Nephron progenitor cell (in vitro differentiated cells): Measurements from ENCODE around the gene SNORC.

ENCODE experiments used
- DNase-seq: peaks from one replicate; pipeline ENCODE4 v3.0.0; 2021
- H3K27ac Mint-ChIP-seq: 2 replicates; pipeline ENCODE4 v1.8.0; 2021; ENCODE audit warnings: mild to moderate bottlenecking, moderate library complexity, mixed read lengths
- H3K27me3 Mint-ChIP-seq: 2 replicates; pipeline ENCODE4 v1.8.0; 2021; ENCODE audit warnings: mild to moderate bottlenecking, low read depth, mixed read lengths; ENCODE audit not compliant: poor library complexity
- H3K36me3 Mint-ChIP-seq: 2 replicates; pipeline ENCODE4 v1.8.0; 2021; ENCODE audit warnings: low read depth, mixed read lengths
- H3K4me1 Mint-ChIP-seq: 2 replicates; pipeline ENCODE4 v1.8.0; 2021; ENCODE audit warnings: mixed read lengths
- H3K4me3 Mint-ChIP-seq: 2 replicates; pipeline ENCODE4 v1.8.0; 2021; ENCODE audit warnings: mild to moderate bottlenecking, moderate library complexity, mixed read lengths
- H3K9me3 Mint-ChIP-seq: 2 replicates; pipeline ENCODE4 v1.8.0; 2021; ENCODE audit warnings: mild to moderate bottlenecking, moderate library complexity, mixed read lengths
- TF ChIP-seq, protein P1 (sequence below): fragments of 200-600 bp; sonication (generic); IDR thresholded peaks from 2 replicates; pipeline ENCODE4 v1.5.0; 2021; ENCODE audit warnings: antibody characterized with exemption

Gene SNORC

DNA sequence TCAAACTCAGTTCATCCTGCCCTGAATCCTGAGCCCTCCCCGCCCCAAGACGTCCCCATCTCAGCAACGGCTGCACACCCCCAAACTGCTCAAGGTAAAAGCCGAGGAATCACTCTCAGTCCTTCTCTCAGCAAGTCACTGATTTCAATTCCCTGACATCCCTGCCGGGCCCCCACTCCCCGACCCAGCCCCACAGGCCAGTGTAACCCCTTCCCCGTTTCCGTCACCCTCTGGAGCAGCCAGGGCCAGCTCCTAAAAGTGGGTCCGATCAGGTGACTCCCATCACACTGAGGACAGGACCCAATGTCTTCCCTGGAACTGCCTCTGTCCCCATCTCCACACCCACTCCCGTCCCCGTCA, 20.5 kb downstream of the SNORC start:
- H3K27me3 Mint-ChIP-seq = peaks cover 9% of the 10 kb centered on the region
- peak overlapping the region; percentile 32 for H3K4me3 Mint-ChIP-seq
- DNase-seq = no peak
- H3K36me3 Mint-ChIP-seq = no peaks in the 10 kb centered on the region
- peaks cover 38% of the 10 kb centered on the region for H3K4me1 Mint-ChIP-seq
- no peaks in the 10 kb centered on the region for H3K9me3 Mint-ChIP-seq
- H3K27ac Mint-ChIP-seq = no peak overlapping the region
- TF ChIP-seq, protein P1, sequence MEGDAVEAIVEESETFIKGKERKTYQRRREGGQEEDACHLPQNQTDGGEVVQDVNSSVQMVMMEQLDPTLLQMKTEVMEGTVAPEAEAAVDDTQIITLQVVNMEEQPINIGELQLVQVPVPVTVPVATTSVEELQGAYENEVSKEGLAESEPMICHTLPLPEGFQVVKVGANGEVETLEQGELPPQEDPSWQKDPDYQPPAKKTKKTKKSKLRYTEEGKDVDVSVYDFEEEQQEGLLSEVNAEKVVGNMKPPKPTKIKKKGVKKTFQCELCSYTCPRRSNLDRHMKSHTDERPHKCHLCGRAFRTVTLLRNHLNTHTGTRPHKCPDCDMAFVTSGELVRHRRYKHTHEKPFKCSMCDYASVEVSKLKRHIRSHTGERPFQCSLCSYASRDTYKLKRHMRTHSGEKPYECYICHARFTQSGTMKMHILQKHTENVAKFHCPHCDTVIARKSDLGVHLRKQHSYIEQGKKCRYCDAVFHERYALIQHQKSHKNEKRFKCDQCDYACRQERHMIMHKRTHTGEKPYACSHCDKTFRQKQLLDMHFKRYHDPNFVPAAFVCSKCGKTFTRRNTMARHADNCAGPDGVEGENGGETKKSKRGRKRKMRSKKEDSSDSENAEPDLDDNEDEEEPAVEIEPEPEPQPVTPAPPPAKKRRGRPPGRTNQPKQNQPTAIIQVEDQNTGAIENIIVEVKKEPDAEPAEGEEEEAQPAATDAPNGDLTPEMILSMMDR = no peak

DNA sequence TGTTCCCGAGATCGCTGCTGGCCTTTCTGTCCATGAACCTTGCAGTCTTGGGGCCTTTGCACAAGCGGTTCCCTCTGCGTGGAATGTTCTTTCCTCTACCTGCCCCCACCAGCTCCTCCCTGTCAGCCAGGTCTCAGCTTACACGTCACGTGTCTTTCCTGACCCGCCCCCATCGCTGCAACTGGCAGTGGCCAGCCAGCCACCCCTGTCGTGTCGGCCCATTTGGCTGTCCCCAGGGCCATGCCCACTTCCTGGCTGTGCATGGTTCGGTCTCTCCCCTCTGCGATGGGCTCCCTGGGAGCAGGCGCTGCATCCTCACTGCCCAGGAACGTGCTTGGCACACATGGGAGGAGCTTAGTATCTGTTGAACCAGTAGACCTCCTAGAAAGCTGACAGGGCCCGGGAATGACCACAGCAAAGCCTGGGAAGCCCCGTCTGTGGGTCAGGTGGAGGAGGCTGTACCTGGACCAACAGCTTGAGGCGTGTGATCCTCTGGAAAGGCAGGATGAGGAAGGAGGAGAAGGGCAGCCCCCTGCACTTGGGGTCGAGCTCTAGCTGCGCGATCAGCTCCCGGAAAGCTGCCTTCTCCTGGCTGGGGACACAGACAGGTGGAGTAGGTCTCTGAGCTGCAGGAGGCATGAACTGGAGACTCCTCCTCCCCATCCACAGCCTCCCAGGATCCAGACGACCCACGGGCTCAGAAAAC, 21.0 kb downstream of the SNORC start:
- H3K27me3 Mint-ChIP-seq = peaks cover 9% of the 10 kb centered on the region
- H3K36me3 Mint-ChIP-seq = no peaks in the 10 kb centered on the region
- H3K4me1 Mint-ChIP-seq = peaks cover 34% of the 10 kb centered on the region
- H3K27ac Mint-ChIP-seq = no peak overlapping the region
- TF ChIP-seq, protein P1 = no peak
- DNase-seq = peak; percentile 76
- H3K4me3 Mint-ChIP-seq = peak overlapping the region; percentile 32
- H3K9me3 Mint-ChIP-seq = no peaks in the 10 kb centered on the region

DNA sequence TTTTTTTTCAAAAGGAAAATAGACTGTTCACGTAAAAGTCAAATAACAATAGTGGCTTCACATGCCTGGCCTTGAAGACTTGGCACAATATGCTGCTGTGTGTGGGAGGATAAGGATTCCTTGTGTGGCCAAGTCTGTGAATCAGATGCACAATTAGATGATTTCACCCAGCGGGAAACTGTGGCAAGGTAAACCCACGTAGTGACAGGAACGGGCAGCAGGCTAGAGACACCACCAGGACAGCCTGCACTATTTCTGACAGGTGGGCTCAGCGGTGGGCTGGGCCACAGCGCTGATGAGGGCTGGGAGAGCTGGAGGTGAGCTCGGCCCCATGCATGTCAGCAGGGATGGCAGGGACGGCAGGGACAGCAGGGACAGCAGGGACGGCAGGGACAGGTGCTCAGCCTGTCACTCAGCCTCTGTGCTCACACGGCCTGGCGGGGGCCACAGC, 21.6 kb downstream of the SNORC start:
- no peaks in the 10 kb centered on the region for H3K9me3 Mint-ChIP-seq
- H3K36me3 Mint-ChIP-seq = no peaks in the 10 kb centered on the region
- TF ChIP-seq, protein P1 = no peak
- peaks cover 9% of the 10 kb centered on the region for H3K27me3 Mint-ChIP-seq
- DNase-seq = no peak
- H3K27ac Mint-ChIP-seq = no peak overlapping the region
- peaks cover 30% of the 10 kb centered on the region for H3K4me1 Mint-ChIP-seq
- no peak overlapping the region for H3K4me3 Mint-ChIP-seq

DNA sequence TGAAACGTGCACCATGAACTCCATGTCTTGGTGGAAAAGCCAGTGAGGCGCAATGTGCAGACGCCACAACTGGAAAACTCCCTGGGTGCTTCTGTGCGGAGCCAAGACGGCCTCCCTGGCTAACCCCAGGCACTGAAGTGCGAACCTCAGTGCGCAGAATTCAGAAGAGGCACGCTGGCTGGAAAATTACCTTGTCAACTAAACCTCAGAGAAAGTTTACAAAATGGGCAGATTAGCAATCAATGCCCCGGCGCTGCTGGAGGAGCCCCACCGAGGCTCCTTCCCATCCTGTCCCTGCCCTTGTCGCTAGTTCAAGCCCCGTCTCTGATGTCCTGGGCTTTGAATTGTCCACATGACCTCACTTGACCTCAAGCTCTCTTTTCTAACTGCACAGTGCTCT, 22.2 kb downstream of the SNORC start:
- Mint-ChIP-seq H3K27me3 (peaks cover 9% of the 10 kb centered on the region), H3K36me3 (no peaks in the 10 kb centered on the region), H3K9me3 (no peaks in the 10 kb centered on the region), H3K27ac (peak overlapping the region; percentile 53), H3K4me3 (no peak overlapping the region), H3K4me1 (peaks cover 30% of the 10 kb centered on the region)
- DNase-seq = no peak
- TF ChIP-seq, protein P1 = no peak

DNA sequence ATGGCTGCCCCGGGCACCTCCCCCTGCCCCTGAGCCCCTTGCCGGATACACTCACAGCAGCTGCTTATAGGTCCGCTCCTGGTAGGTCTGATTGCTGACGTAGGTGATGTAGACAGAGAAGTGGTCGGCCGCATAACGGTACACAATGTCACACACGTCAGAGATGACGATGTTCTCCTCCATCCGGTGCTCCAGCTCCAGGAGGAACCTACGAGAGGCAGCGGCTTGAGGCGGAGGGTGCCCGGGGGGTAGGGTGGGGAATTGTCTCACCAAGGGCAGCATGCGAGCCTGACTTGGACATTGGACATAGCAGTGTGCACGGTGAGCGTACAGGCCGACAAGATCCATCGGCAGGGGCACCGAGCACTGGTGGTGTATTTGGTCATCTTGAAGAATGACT, 22.8 kb downstream of the SNORC start:
- Mint-ChIP-seq H3K9me3 (no peaks in the 10 kb centered on the region), H3K4me1 (peaks cover 30% of the 10 kb centered on the region), H3K36me3 (no peaks in the 10 kb centered on the region), H3K27ac (no peak overlapping the region), H3K4me3 (no peak overlapping the region), H3K27me3 (peaks cover 9% of the 10 kb centered on the region)
- TF ChIP-seq, protein P1 = no peak
- DNase-seq = no peak

DNA sequence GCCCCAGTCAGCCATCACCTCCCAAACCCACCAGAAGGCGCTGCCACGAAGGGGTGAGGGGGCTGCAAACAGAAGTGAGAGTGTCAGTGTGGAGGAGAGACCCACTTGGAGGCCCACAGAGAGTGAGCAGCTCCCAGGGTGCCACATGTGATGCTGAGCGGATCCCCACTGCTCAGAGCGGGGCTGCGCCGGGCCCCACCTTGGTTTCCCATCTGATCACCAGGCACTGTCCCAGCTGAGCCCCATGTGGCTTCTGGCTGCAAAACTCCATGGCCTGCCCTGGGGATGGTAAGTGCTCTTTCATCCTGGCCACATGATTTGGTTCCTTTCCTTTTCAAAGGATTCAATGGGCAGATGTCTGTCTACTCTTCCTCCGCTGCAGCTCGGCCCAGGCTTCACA, 23.8 kb downstream of the SNORC start:
- TF ChIP-seq, protein P1 = no peak
- Mint-ChIP-seq H3K4me3 (no peak overlapping the region), H3K27ac (no peak overlapping the region), H3K9me3 (no peaks in the 10 kb centered on the region), H3K27me3 (peaks cover 9% of the 10 kb centered on the region), H3K36me3 (no peaks in the 10 kb centered on the region), H3K4me1 (peaks cover 30% of the 10 kb centered on the region)
- no peak for DNase-seq
